ENCODE results near the gene SESTD1. TPM values are rescaled to one million over a fixed set of nuclear protein-coding genes. Genes with fewer than 3 reads are reported as not detected.

Gene SESTD1
- total and polyA plus RNA-seq, 2 of the 4 experiments (the other 2 are of a cell fraction) = 8.4 to 12.7 TPM

- no peak overlapping the region for H4K8ac ChIP-seq (ENCODE audit: low read depth in 2 of 2, low read length in 2 of 2)
- TF ChIP-seq MAZ (IDR thresholded peaks at IDR 0.05; ENCODE audit: borderline replicate concordance, low read depth, low read length) (no peak), USF2 (IDR thresholded peaks at IDR 0.05; ENCODE audit: low read depth, low read length) (no peak), BHLHE40 (IDR thresholded peaks at IDR 0.05; ENCODE audit: low read depth, low read length) (no peak), RFX5 (IDR thresholded peaks at IDR 0.05; ENCODE audit: low read depth, low read length) (no peak), FOS (IDR thresholded peaks at IDR 0.05; ENCODE audit: low read depth, low read length) (no peak), CTCF (conservative IDR thresholded peaks at IDR 0.05; ENCODE audit: low read depth, low read length) (no peak), MAFK (IDR thresholded peaks at IDR 0.05; ENCODE audit: low read depth, low read length) (no peak), SMC3 (IDR thresholded peaks at IDR 0.05; ENCODE audit: low read depth, low read length) (no peak)
- no peaks in the 10 kb centered on the region for H4K20me1 ChIP-seq (ENCODE audit: insufficient read depth, low read length)
- in situ Hi-C loops (cut with MboI; ENCODE audit: low sequenced_read_pairs) = no loop called here
- no peak overlapping the region for H2BK20ac ChIP-seq (ENCODE audit: low read depth, low read length)
- H2BK120ac ChIP-seq (ENCODE audit: low read depth, low read length) = no peak overlapping the region
- no peak overlapping the region for H3K18ac ChIP-seq (ENCODE audit: low read depth, low read length)
- H3K9ac ChIP-seq (ENCODE audit: low read depth, low read length) = no peak overlapping the region
- H3K27me3 ChIP-seq (ENCODE audit: control insufficient read depth, insufficient read depth, low read length) = no peaks in the 10 kb centered on the region
- no peak overlapping the region for H3K56ac ChIP-seq (ENCODE audit: extremely low read depth, insufficient read depth, low read length)
- no peaks in the 10 kb centered on the region for H3K9me3 ChIP-seq (ENCODE audit: control insufficient read depth, insufficient read depth, low read length)
- H2BK5ac ChIP-seq (ENCODE audit: low read depth, low read length, poor library complexity, severe bottlenecking) = no peak overlapping the region
- ChIA-PET CTCF (interaction anchor here (0.7 kb wide), 1 partner anchor 41 kb away, joined by 3 read pairs; no protein-coding TSS in a partner anchor), POLR2A (ENCODE audit: unreplicated experiment) (no interaction called here)
- intact Hi-C loops (cut with micrococcal nuclease) = no loop called here
- no peak for ATAC-seq (ENCODE audit: low read depth)
- H3K4me3 ChIP-seq (ENCODE audit: insufficient read depth, low read depth, low read length) = no peak overlapping the region
- no peak overlapping the region for H2AK9ac ChIP-seq (replicated peaks; ENCODE audit: low read depth, low read length, poor library complexity)
- H3K36me3 ChIP-seq (ENCODE audit: control insufficient read depth, insufficient read depth, low read length) = no peaks in the 10 kb centered on the region
- no peak overlapping the region for H3K27ac ChIP-seq (ENCODE audit: insufficient read depth, low read length)
- H3K23ac ChIP-seq (ENCODE audit: low read depth, low read length) = no peak overlapping the region
- no peak overlapping the region for H4K5ac ChIP-seq (ENCODE audit: low read depth, low read length)
- H3K4me1 ChIP-seq (ENCODE audit: control insufficient read depth, insufficient read depth, low read length) = no peaks in the 10 kb centered on the region
- dilution Hi-C loops (cut with HindIII; ENCODE audit: low sequenced_read_pairs, unreplicated experiment) = no loop called here
- H3K4me2 ChIP-seq (ENCODE audit: low read depth, low read length) = no peak overlapping the region
- no peaks in the 10 kb centered on the region for H3K9me1 ChIP-seq (ENCODE audit: insufficient read depth, low read length)
- no peak overlapping the region for H4K91ac ChIP-seq (ENCODE audit: insufficient read depth, low read depth, low read length)
- H2AK5ac ChIP-seq (ENCODE audit: low read depth, low read length) = no peak overlapping the region
- H2AFZ ChIP-seq (replicated peaks; ENCODE audit: low read length, poor library complexity) = no peak overlapping the region
- H3K4ac ChIP-seq (ENCODE audit: low read depth, low read length) = no peak overlapping the region
- no peak overlapping the region for H3K14ac ChIP-seq (replicated peaks; ENCODE audit: low read depth, low read length)
- no peak overlapping the region for H2BK15ac ChIP-seq (ENCODE audit: low read depth, low read length)
- no CpG with 5 or more reads among the region's 2 CpGs for WGBS, 2 experiments (ENCODE audit: extremely low coverage in 2 of 2, insufficient read length in 1 of 2)
- BruUV-seq (replicated peaks) = no TSS peak
- DNase-seq = no peak
- H3K79me1 ChIP-seq (ENCODE audit: low read depth in 1 of 2, low read length in 2 of 2) = peaks cover 36 to 46% of the 10 kb centered on the region in 2 experiments
Measured at GRCh38 chr2:179224361-179224760, 40.3 kb downstream of the SESTD1 start.
